Endothelial cell of umbilical vein (primary cell): ENCODE results near the gene PSORS1C1.

Experiments
- POLR2A ChIP-seq: IDR thresholded peaks from 2 replicates; pipeline ENCODE4 v1.6.1; 2012; ENCODE audit warnings: low read depth, mild to moderate bottlenecking, control low read depth, low read length
- TF ChIP-seq, protein P1 (sequence below), 2 donors: IDR thresholded peaks; 1 replicate in 1 of 2; 2 replicates in 1 of 2; pipeline ENCODE4 v1.5.1; 2011; ENCODE audit warnings: low read length in 2 of 2, mild to moderate bottlenecking in 2 of 2, moderate library complexity in 2 of 2, control low read depth in 1 of 2, inconsistent platforms in 1 of 2, low read depth in 1 of 2; ENCODE audit not compliant: insufficient read depth in 1 of 2; ENCODE audit errors: extremely low read depth in 1 of 2

DNA sequence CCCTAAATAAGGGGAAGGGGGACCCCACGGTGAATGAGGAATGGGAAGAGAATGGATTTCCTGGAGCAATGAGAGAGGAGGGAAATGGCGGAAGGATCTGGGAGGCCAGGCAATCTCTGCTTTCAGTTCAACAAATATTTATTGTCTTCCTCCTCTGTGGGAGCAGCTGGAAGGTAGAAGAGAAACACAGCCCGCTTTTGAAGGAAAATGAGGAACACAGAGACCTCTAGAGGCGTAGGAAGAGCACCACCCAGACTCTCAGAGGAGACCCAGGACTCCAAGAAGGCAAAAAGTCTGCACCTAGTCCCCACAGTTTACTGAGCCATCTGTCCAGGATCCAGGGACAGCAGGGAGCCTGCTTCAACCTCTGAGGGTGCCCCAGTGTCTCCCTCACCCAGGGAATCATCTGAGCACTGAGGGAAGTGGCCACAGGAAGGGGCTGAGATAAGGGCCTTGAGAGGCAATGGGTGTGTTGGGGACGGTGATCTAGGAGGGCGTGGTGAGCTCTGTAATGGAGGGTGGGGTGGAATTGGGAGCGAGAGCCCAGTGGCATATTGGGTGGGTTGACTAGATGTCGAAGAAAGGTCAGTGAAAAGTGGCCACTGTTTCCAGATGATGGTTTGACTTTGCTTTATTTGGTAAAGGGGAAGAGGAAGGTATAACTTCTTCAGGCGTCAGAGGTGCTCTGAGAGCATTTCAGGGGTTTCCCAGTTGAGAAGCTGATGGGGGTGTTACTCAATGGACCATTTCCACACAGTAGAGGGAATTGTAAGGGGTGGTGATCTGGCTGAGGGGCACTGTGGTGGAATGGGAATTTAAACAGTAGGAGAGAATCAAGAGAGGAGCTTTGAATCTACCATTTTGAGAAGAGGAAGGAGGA is 610 bp downstream of the PSORS1C1 start:
- TF ChIP-seq, protein P1, sequence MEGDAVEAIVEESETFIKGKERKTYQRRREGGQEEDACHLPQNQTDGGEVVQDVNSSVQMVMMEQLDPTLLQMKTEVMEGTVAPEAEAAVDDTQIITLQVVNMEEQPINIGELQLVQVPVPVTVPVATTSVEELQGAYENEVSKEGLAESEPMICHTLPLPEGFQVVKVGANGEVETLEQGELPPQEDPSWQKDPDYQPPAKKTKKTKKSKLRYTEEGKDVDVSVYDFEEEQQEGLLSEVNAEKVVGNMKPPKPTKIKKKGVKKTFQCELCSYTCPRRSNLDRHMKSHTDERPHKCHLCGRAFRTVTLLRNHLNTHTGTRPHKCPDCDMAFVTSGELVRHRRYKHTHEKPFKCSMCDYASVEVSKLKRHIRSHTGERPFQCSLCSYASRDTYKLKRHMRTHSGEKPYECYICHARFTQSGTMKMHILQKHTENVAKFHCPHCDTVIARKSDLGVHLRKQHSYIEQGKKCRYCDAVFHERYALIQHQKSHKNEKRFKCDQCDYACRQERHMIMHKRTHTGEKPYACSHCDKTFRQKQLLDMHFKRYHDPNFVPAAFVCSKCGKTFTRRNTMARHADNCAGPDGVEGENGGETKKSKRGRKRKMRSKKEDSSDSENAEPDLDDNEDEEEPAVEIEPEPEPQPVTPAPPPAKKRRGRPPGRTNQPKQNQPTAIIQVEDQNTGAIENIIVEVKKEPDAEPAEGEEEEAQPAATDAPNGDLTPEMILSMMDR (IDR thresholded peaks at IDR 0.05; ENCODE audit: extremely low read depth in 1 of 2, insufficient read depth in 1 of 2, low read depth in 1 of 2, low read length in 2 of 2): peak; percentile 13 to 20
- TF ChIP-seq POLR2A: no peak
